KMS-11 (cell line): ENCODE results near the gene ARHGAP22.

ENCODE experiments used
- H2AFZ ChIP-seq: fragments of 200-600 bp; sonication (generic); 2 replicates; pipeline ENCODE4 v1.6.1; 2016; ENCODE audit warnings: antibody characterized with exemption, mixed run types, low read depth
- H3K27ac ChIP-seq: fragments of 200-600 bp; sonication (generic); 2 replicates; pipeline ENCODE4 v1.6.1; 2016; ENCODE audit warnings: mild to moderate bottlenecking, mixed run types
- H3K27me3 ChIP-seq: fragments of 200-600 bp; sonication (generic); 2 replicates; pipeline ENCODE4 v1.6.1; 2017; ENCODE audit warnings: mild to moderate bottlenecking, low read depth, mixed run types, moderate library complexity; ENCODE audit not compliant: insufficient read depth
- H3K36me3 ChIP-seq: fragments of 200-600 bp; sonication (generic); 2 replicates; pipeline ENCODE4 v1.6.1; 2017; ENCODE audit warnings: mild to moderate bottlenecking, mixed run types; ENCODE audit not compliant: insufficient read depth
- H3K4me1 ChIP-seq: fragments of 200-600 bp; sonication (generic); 2 replicates; pipeline ENCODE4 v1.6.1; 2016; ENCODE audit warnings: mild to moderate bottlenecking, low read depth, mixed run types; ENCODE audit not compliant: poor library complexity, severe bottlenecking
- H3K4me2 ChIP-seq: fragments of 200-600 bp; sonication (generic); 2 replicates; pipeline ENCODE4 v1.7.0; 2016; ENCODE audit warnings: mild to moderate bottlenecking, mixed run types
- H3K4me3 ChIP-seq: fragments of 200-600 bp; sonication (generic); IDR thresholded peaks from 2 replicates; pipeline ENCODE4 v1.6.1; 2017; ENCODE audit warnings: low read depth, low read length, mixed read lengths; ENCODE audit not compliant: insufficient read depth
- H3K79me2 ChIP-seq: fragments of 200-600 bp; sonication (generic); 2 replicates; pipeline ENCODE4 v1.6.1; 2016; ENCODE audit warnings: low read depth, mixed run types; ENCODE audit not compliant: insufficient read depth
- H3K9ac ChIP-seq: fragments of 200-600 bp; sonication (generic); 2 replicates; pipeline ENCODE4 v1.6.1; 2016; ENCODE audit warnings: mild to moderate bottlenecking, mixed run types
- H4K20me1 ChIP-seq: fragments of 200-600 bp; sonication (generic); 2 replicates; pipeline ENCODE4 v1.6.1; 2016; ENCODE audit warnings: mild to moderate bottlenecking, mixed run types; ENCODE audit not compliant: insufficient read depth
- CTCF ChIP-seq: fragments of 200-600 bp; sonication (generic); conservative IDR thresholded peaks from 2 replicates; pipeline ENCODE4 v1.6.1; 2017; ENCODE audit warnings: low read depth, mild to moderate bottlenecking, antibody characterized with exemption, low read length, moderate library complexity, mixed read lengths

ARHGAP22 gene

GRCh38 chr10:48490946-48491345 is 113.9 kb downstream of the ARHGAP22 start:
- no peak overlapping the region for H2AFZ ChIP-seq
- H3K27ac ChIP-seq = no peak overlapping the region
- H3K4me3 ChIP-seq = no peak overlapping the region
- H3K79me2 ChIP-seq = no peaks in the 10 kb centered on the region
- no peak overlapping the region for H3K4me2 ChIP-seq
- H3K4me1 ChIP-seq = no peaks in the 10 kb centered on the region
- no peaks in the 10 kb centered on the region for H3K36me3 ChIP-seq
- no peak for TF ChIP-seq CTCF
- no peaks in the 10 kb centered on the region for H4K20me1 ChIP-seq
- H3K9ac ChIP-seq = no peak overlapping the region
- H3K27me3 ChIP-seq = no peaks in the 10 kb centered on the region

- Histone ChIP-seq H3K4me2 (no peak overlapping the region), H3K4me1 (no peaks in the 10 kb centered on the region), H3K4me3 (no peak overlapping the region), H3K27ac (no peak overlapping the region), H3K27me3 (no peaks in the 10 kb centered on the region), H3K9ac (no peak overlapping the region), H3K79me2 (no peaks in the 10 kb centered on the region), H4K20me1 (no peaks in the 10 kb centered on the region), H3K36me3 (no peaks in the 10 kb centered on the region), H2AFZ (no peak overlapping the region)
- TF ChIP-seq CTCF = no peak
Measured at GRCh38 chr10:48490571-48490940, 114.3 kb downstream of the ARHGAP22 start.

GRCh38 chr10:48489099-48489498 is 115.8 kb downstream of the ARHGAP22 start:
- no peak overlapping the region for H3K4me3 ChIP-seq
- no peak overlapping the region for H3K4me2 ChIP-seq
- no peak overlapping the region for H3K9ac ChIP-seq
- no peak overlapping the region for H2AFZ ChIP-seq
- no peak overlapping the region for H3K27ac ChIP-seq
- TF ChIP-seq CTCF = no peak
- no peaks in the 10 kb centered on the region for H3K27me3 ChIP-seq
- no peaks in the 10 kb centered on the region for H3K79me2 ChIP-seq
- H3K4me1 ChIP-seq = no peaks in the 10 kb centered on the region
- no peaks in the 10 kb centered on the region for H4K20me1 ChIP-seq
- H3K36me3 ChIP-seq = no peaks in the 10 kb centered on the region

GRCh38 chr10:48487244-48487643 is 117.6 kb downstream of the ARHGAP22 start:
- Histone ChIP-seq H3K4me2 (no peak overlapping the region), H3K9ac (no peak overlapping the region), H3K36me3 (no peaks in the 10 kb centered on the region), H3K4me1 (no peaks in the 10 kb centered on the region), H3K27ac (no peak overlapping the region), H2AFZ (no peak overlapping the region), H3K79me2 (no peaks in the 10 kb centered on the region), H4K20me1 (no peaks in the 10 kb centered on the region), H3K27me3 (no peaks in the 10 kb centered on the region), H3K4me3 (no peak overlapping the region)
- TF ChIP-seq CTCF = no peak

- Histone ChIP-seq H3K4me2 (no peak overlapping the region), H3K4me1 (no peaks in the 10 kb centered on the region), H4K20me1 (no peaks in the 10 kb centered on the region), H2AFZ (no peak overlapping the region), H3K4me3 (no peak overlapping the region), H3K79me2 (no peaks in the 10 kb centered on the region), H3K27me3 (no peaks in the 10 kb centered on the region), H3K27ac (no peak overlapping the region), H3K36me3 (no peaks in the 10 kb centered on the region), H3K9ac (no peak overlapping the region)
- no peak for TF ChIP-seq CTCF
Measured at GRCh38 chr10:48485711-48486110, 119.2 kb downstream of the ARHGAP22 start.
